ENCODE data around the gene ELK4. TPM values are rescaled to one million over a fixed set of nuclear protein-coding genes. Genes with fewer than 3 reads are reported as not detected.

ELK4 gene
- total and polyA plus RNA-seq, 9 donors: 5.8 to 69.5 (median 48.7) TPM

- no peak overlapping the region for H3K4me3 ChIP-seq
- H3K36me3 ChIP-seq: no peaks in the 10 kb centered on the region
- H3K27ac ChIP-seq: no peak overlapping the region
- DNase-seq: no peak
- 89 to 100% (median 95%) methylated on average over 1 of the region's 1 CpG for WGBS, 3 donors
- intact Hi-C loops (cut with DNase I): loop anchor here (5.0 to 10.0 kb wide), 5 partner anchors 32 to 390 kb away; no protein-coding TSS in a partner anchor
- H3K27me3 ChIP-seq: no peaks in the 10 kb centered on the region
- H3K9me3 ChIP-seq: no peaks in the 10 kb centered on the region
- TF ChIP-seq POLR2A (IDR thresholded peaks at IDR 0.05) (no peak), CTCF (IDR thresholded peaks at IDR 0.05) (no peak), EP300 (IDR thresholded peaks at IDR 0.05) (no peak)
- H3K4me1 ChIP-seq (ENCODE audit: insufficient read depth): no peaks in the 10 kb centered on the region
These were observed 37.0 kb downstream of the ELK4 start for GRCh38 chr1:205594846-205595245.

GRCh38 chr1:205593967-205594366, 37.8 kb downstream of the ELK4 start:
- Histone ChIP-seq H3K36me3 (no peaks in the 10 kb centered on the region), H3K27me3 (no peaks in the 10 kb centered on the region), H3K27ac (no peak overlapping the region), H3K4me3 (no peak overlapping the region), H3K9me3 (no peaks in the 10 kb centered on the region), H3K4me1 (ENCODE audit: insufficient read depth) (no peaks in the 10 kb centered on the region)
- intact Hi-C loops (cut with DNase I): loop anchor here (2.0 to 10.0 kb wide), 6 partner anchors 33 to 391 kb away; no protein-coding TSS in a partner anchor
- WGBS, 3 donors: 52 to 56% (median 54%) methylated on average over 6 of the region's 6 CpGs
- DNase-seq: no peak
- TF ChIP-seq CTCF (IDR thresholded peaks at IDR 0.05) (no peak), EP300 (IDR thresholded peaks at IDR 0.05) (no peak), POLR2A (IDR thresholded peaks at IDR 0.05) (no peak)

GRCh38 chr1:205593532-205593931, 38.3 kb downstream of the ELK4 start:
- DNase-seq: no peak
- Histone ChIP-seq H3K4me1 (ENCODE audit: insufficient read depth) (no peaks in the 10 kb centered on the region), H3K27me3 (no peaks in the 10 kb centered on the region)

GRCh38 chr1:205592443-205593003, 39.3 kb downstream of the ELK4 start:
- no peaks in the 10 kb centered on the region for H3K27me3 ChIP-seq
- 72 to 83% (median 75%) methylated on average over 14 of the region's 14 CpGs for WGBS, 3 donors
- H3K4me1 ChIP-seq (ENCODE audit: insufficient read depth): no peaks in the 10 kb centered on the region
- no peaks in the 10 kb centered on the region for H3K9me3 ChIP-seq
- H3K4me3 ChIP-seq: no peak overlapping the region
- H3K27ac ChIP-seq: no peak overlapping the region
- intact Hi-C loops (cut with DNase I): loop anchor here (2.0 to 10.0 kb wide), 6 partner anchors 35 to 392 kb away; no protein-coding TSS in a partner anchor
- TF ChIP-seq POLR2A (IDR thresholded peaks at IDR 0.05) (no peak), EP300 (IDR thresholded peaks at IDR 0.05) (no peak), CTCF (IDR thresholded peaks at IDR 0.05) (no peak)
- no peaks in the 10 kb centered on the region for H3K36me3 ChIP-seq
- no peak for DNase-seq

More at GRCh38 chr1:205593532-205593931, 38.3 kb downstream of the ELK4 start:
- intact Hi-C loops (cut with DNase I): loop anchor here (2.0 to 10.0 kb wide), 6 partner anchors 34 to 391 kb away; no protein-coding TSS in a partner anchor
- no peak overlapping the region for H3K4me3 ChIP-seq
- 66 to 69% (median 67%) methylated on average over 4 of the region's 4 CpGs for WGBS, 3 donors
- TF ChIP-seq POLR2A (IDR thresholded peaks at IDR 0.05): no peak
- TF ChIP-seq EP300 (IDR thresholded peaks at IDR 0.05): no peak
- no peak for TF ChIP-seq CTCF (IDR thresholded peaks at IDR 0.05)
- H3K36me3 ChIP-seq: no peaks in the 10 kb centered on the region
- H3K27ac ChIP-seq: no peak overlapping the region
- no peaks in the 10 kb centered on the region for H3K9me3 ChIP-seq

All from ovary (tissue), 9 donors.